CD4-positive, alpha-beta T cell (primary cell): Measurements from ENCODE around the gene LCN9. TPM values are rescaled to one million over a fixed set of nuclear protein-coding genes. Genes with fewer than 3 reads are reported as not detected.

Experiments
- ATAC-seq: fragments of 200-7000 bp; cut with Tn5 transposase; one replicate; pipeline ENCODE4 v1.10.0; 2022; ENCODE audit warnings: mild to moderate bottlenecking; ENCODE audit not compliant: poor library complexity
- CTCF ChIA-PET: fragments of 350-600 bp; sonication (Branson Sonifier 250); formaldehyde crosslinking; loops from one replicate; lab custom pipeline; 2021; ENCODE audit warnings: antibody characterized with exemption, inconsistent platforms; lab: Charles Lee
- POLR2A ChIA-PET: fragments of 350-600 bp; sonication (Branson Sonifier 250); formaldehyde crosslinking; loops from one replicate; lab custom pipeline; 2021; ENCODE audit warnings: antibody characterized with exemption, inconsistent platforms; lab: Charles Lee
- DNase-seq, 14 experiments: peaks; one replicate each; pipeline ENCODE4 v3.0.0-alpha.2; 2013 to 2020; ENCODE audit warnings: mixed read lengths in 2 of 14
- H3K27ac ChIP-seq, 2 donors: one replicate each; pipeline versions ENCODE4 v1.5.1 to v1.7.0; 2013; ENCODE audit warnings: low read length in 2 of 2, low read depth in 1 of 2, mild to moderate bottlenecking in 1 of 2
- H3K27me3 ChIP-seq, 2 experiments: 1 replicate in 1 of 2; 2 replicates in 1 of 2; pipeline versions ENCODE4 v1.6.1 to v1.7.0; 2013; ENCODE audit warnings: low read length in 2 of 2, control low read depth in 1 of 2, mild to moderate bottlenecking in 1 of 2, moderate library complexity in 1 of 2; ENCODE audit not compliant: insufficient read depth in 2 of 2, control insufficient read depth in 1 of 2
- H3K36me3 ChIP-seq: one replicate; pipeline ENCODE4 v1.6.1; 2013; ENCODE audit warnings: low read length, control low read depth; ENCODE audit not compliant: insufficient read depth
- H3K4me1 ChIP-seq: one replicate; pipeline ENCODE4 v1.6.1; 2013; ENCODE audit warnings: low read length, control low read depth; ENCODE audit not compliant: insufficient read depth
- H3K4me3 ChIP-seq: one replicate; pipeline ENCODE4 v1.5.1; 2013; ENCODE audit warnings: mild to moderate bottlenecking, low read length, moderate library complexity
- H3K9me3 ChIP-seq, 2 experiments: 1 replicate in 1 of 2; 2 replicates in 1 of 2; pipeline versions ENCODE4 v1.6.1 to v1.7.0; 2013; ENCODE audit warnings: low read length in 2 of 2, mild to moderate bottlenecking in 2 of 2, control low read depth in 1 of 2, moderate library complexity in 1 of 2; ENCODE audit not compliant: control insufficient read depth in 1 of 2, insufficient read depth in 1 of 2
- H3K27ac Mint-ChIP-seq: one replicate; pipeline ENCODE4 v1.8.0; 2020; ENCODE audit warnings: mixed read lengths
- H3K27me3 Mint-ChIP-seq: one replicate; pipeline ENCODE4 v1.8.0; 2021; ENCODE audit warnings: mixed read lengths
- H3K36me3 Mint-ChIP-seq: one replicate; pipeline ENCODE4 v1.8.0; 2021; ENCODE audit warnings: low read depth, mixed read lengths
- H3K4me1 Mint-ChIP-seq: one replicate; pipeline ENCODE4 v1.8.0; 2021; ENCODE audit warnings: low read depth, mixed read lengths
- H3K4me3 Mint-ChIP-seq: one replicate; pipeline ENCODE4 v1.8.0; 2020; ENCODE audit warnings: mild to moderate bottlenecking, mixed read lengths
- H3K9me3 Mint-ChIP-seq: one replicate; pipeline ENCODE4 v1.8.0; 2020; ENCODE audit warnings: mixed read lengths
- CTCF ChIP-seq: fragments of 200-600 bp; IDR thresholded peaks from one replicate; pipeline ENCODE4 v1.8.0; 2022; ENCODE audit warnings: antibody characterized with exemption, mild to moderate bottlenecking
- intact Hi-C, 2 experiments: fragments of 100-400 bp; cut with DNase I in 1 of 2; cut with micrococcal nuclease in 1 of 2; formaldehyde crosslinking; loops; one replicate each; pipeline versions ENCODE4 v1.15.1 to v1.9.0; 2023 to 2025; cut with DNase I, micrococcal nuclease
- total RNA-seq, 174 experiments: library from RNA in 2 of 174; stranded (reverse) in 2 of 174; gene quantifications; one replicate each; pipeline ENCODE4 v1.2.3 and lab custom pipeline; 2021 to 2026

Gene LCN9
- total RNA-seq, 2 experiments from 2014 or later = not detected

- CTCF ChIA-PET = no interaction called here
- peaks cover 25 to 38% of the 10 kb centered on the region in 2 experiments for H3K9me3 ChIP-seq
- POLR2A ChIA-PET = no interaction called here
- H3K4me3 Mint-ChIP-seq = no peak overlapping the region
- no peak overlapping the region for H3K27ac Mint-ChIP-seq
- no peak overlapping the region for H3K4me3 ChIP-seq
- no peaks in the 10 kb centered on the region for H3K36me3 ChIP-seq
- no peak for TF ChIP-seq CTCF
- peaks cover 26% of the 10 kb centered on the region for H3K9me3 Mint-ChIP-seq
- no peak overlapping the region for H3K27ac ChIP-seq
- no peaks in the 10 kb centered on the region for H3K27me3 ChIP-seq
- ATAC-seq (no peak), DNase-seq (no peak)
- H3K36me3 Mint-ChIP-seq = no peaks in the 10 kb centered on the region
- H3K27me3 Mint-ChIP-seq = peaks cover under 1% of the 10 kb centered on the region
- H3K4me1 ChIP-seq = no peaks in the 10 kb centered on the region
- intact Hi-C loops = no loop called here
- no peaks in the 10 kb centered on the region for H3K4me1 Mint-ChIP-seq
These were observed 14.4 kb upstream of the LCN9 start for GRCh38 chr9:135648494-135649410.

GRCh38 chr9:135649508-135649907 lies 13.6 kb upstream of the LCN9 start:
- Histone ChIP-seq H3K9me3 (peaks cover 25 to 38% of the 10 kb centered on the region in 2 experiments), H3K27ac (no peak overlapping the region), H3K4me1 (no peaks in the 10 kb centered on the region), H3K27me3 (no peaks in the 10 kb centered on the region), H3K4me3 (no peak overlapping the region), H3K36me3 (no peaks in the 10 kb centered on the region)
- peaks cover 19% of the 10 kb centered on the region for H3K9me3 Mint-ChIP-seq
- H3K27ac Mint-ChIP-seq = no peak overlapping the region
- no peaks in the 10 kb centered on the region for H3K27me3 Mint-ChIP-seq
- DNase-seq = no peak
- no peak for TF ChIP-seq CTCF
- no peak for ATAC-seq
- H3K4me1 Mint-ChIP-seq = no peaks in the 10 kb centered on the region
- H3K4me3 Mint-ChIP-seq = no peak overlapping the region
- intact Hi-C loops = no loop called here
- ChIA-PET POLR2A (no interaction called here), CTCF (no interaction called here)
- H3K36me3 Mint-ChIP-seq = no peaks in the 10 kb centered on the region

GRCh38 chr9:135650408-135650807 lies 12.7 kb upstream of the LCN9 start:
- ChIA-PET CTCF (no interaction called here), POLR2A (no interaction called here)
- no peak overlapping the region for H3K27ac Mint-ChIP-seq
- no peak for TF ChIP-seq CTCF
- peaks cover 12% of the 10 kb centered on the region for H3K9me3 Mint-ChIP-seq
- H3K4me3 ChIP-seq = no peak overlapping the region
- ATAC-seq = no peak
- H3K4me3 Mint-ChIP-seq = no peak overlapping the region
- H3K27me3 ChIP-seq = no peaks in the 10 kb centered on the region
- no peaks in the 10 kb centered on the region for H3K36me3 Mint-ChIP-seq
- intact Hi-C loops = no loop called here
- H3K27ac ChIP-seq = no peak overlapping the region
- H3K9me3 ChIP-seq = peaks cover 21 to 32% of the 10 kb centered on the region in 2 experiments
- H3K36me3 ChIP-seq = no peaks in the 10 kb centered on the region
- no peak for DNase-seq
- no peaks in the 10 kb centered on the region for H3K4me1 Mint-ChIP-seq
- H3K4me1 ChIP-seq = no peaks in the 10 kb centered on the region
- peaks cover 7% of the 10 kb centered on the region for H3K27me3 Mint-ChIP-seq
